Measurements from ENCODE around the gene ABTB1. TPM values are rescaled to one million over a fixed set of nuclear protein-coding genes. Genes with fewer than 3 reads are reported as not detected.

The ABTB1 gene
- polyA plus RNA-seq, 10 donors: 10.5 to 21.0 (median 12.5) TPM

- no peak for DNase-seq
These were observed 45.6 kb downstream of the ABTB1 start for GRCh38 chr3:127718245-127718915.

GRCh38 chr3:127718916-127719290 lies 46.2 kb downstream of the ABTB1 start:
- DNase-seq: no peak

- no peak for DNase-seq
These were observed 46.6 kb downstream of the ABTB1 start for GRCh38 chr3:127719369-127719768.

GRCh38 chr3:127720161-127720823 lies 47.5 kb downstream of the ABTB1 start:
- DNase-seq: no peak

GRCh38 chr3:127720985-127721935 lies 48.5 kb downstream of the ABTB1 start:
- no peak for DNase-seq

GRCh38 chr3:127722091-127722784 lies 49.5 kb downstream of the ABTB1 start:
- no peak for DNase-seq

- DNase-seq: peak in 1 of 3 donors; percentile 71
These were observed 50.3 kb downstream of the ABTB1 start for GRCh38 chr3:127723011-127723567.

GRCh38 chr3:127726894-127727293 lies 54.1 kb downstream of the ABTB1 start:
- no peak for DNase-seq

- DNase-seq: no peak
These were observed 55.8 kb downstream of the ABTB1 start for GRCh38 chr3:127728417-127729015.

- peak in 1 of 3 donors; percentile 42 for DNase-seq
These were observed 56.9 kb downstream of the ABTB1 start for GRCh38 chr3:127729556-127730056.

GRCh38 chr3:127730171-127730570 lies 57.4 kb downstream of the ABTB1 start:
- DNase-seq: no peak

Other genes starting within 250 kb of the ABTB1 start
- 10 to 100 TPM; 16.2 to 26.7 (median 20.3) TPM for gene TPRA1, start 82.2 kb upstream of the ABTB1 start, polyA plus RNA-seq (ENCODE audit: insufficient read length in 10 of 10)
- gene MCM2, start 74.5 kb upstream of the ABTB1 start, polyA plus RNA-seq (ENCODE audit: insufficient read length in 10 of 10): 10 to 100 TPM; 17.7 to 39.0 (median 22.5) TPM
- gene PODXL2, start 43.8 kb upstream of the ABTB1 start, polyA plus RNA-seq (ENCODE audit: insufficient read length in 10 of 10): 1 to 10 TPM; 4.6 to 9.7 (median 6.1) TPM
- gene MGLL, start 149.6 kb downstream of the ABTB1 start, polyA plus RNA-seq (ENCODE audit: insufficient read length in 10 of 10): 10 to 100 TPM; 20.3 to 29.7 (median 21.9) TPM
- gene KBTBD12, start 242.3 kb downstream of the ABTB1 start, polyA plus RNA-seq (ENCODE audit: insufficient read length in 10 of 10): 10 to 100 TPM in 9 of 10 donors, 1 to 10 TPM in 1; 5.6 to 26.3 (median 17.4) TPM

Measured in muscle of back (tissue), 11 donors.